CD4-positive, alpha-beta T cell treated with Interleukin-15 for 4 hours (primary cell): Measurements from ENCODE around the gene RBMS3.

Experiments used
- DNase-seq: peaks from one replicate; pipeline ENCODE4 v3.0.0-alpha.2; 2020; ENCODE audit warnings: low spot score

RBMS3 gene

GRCh38 chr3:29531644-29532043, 250.8 kb downstream of the RBMS3 start:
- DNase-seq: no peak

GRCh38 chr3:29532473-29532872, 251.6 kb downstream of the RBMS3 start:
- no peak for DNase-seq

- DNase-seq: no peak
These were observed 253.1 kb downstream of the RBMS3 start for GRCh38 chr3:29534006-29534405.

GRCh38 chr3:29536016-29536758, 255.3 kb downstream of the RBMS3 start:
- no peak for DNase-seq

GRCh38 chr3:29537889-29538609, 257.2 kb downstream of the RBMS3 start:
- DNase-seq: no peak

GRCh38 chr3:29538610-29538958, 257.7 kb downstream of the RBMS3 start:
- no peak for DNase-seq

GRCh38 chr3:29540544-29540943, 259.7 kb downstream of the RBMS3 start:
- DNase-seq: no peak

- DNase-seq: no peak
These were observed 264.0 kb downstream of the RBMS3 start for GRCh38 chr3:29544701-29545363.

GRCh38 chr3:29545615-29546014, 264.7 kb downstream of the RBMS3 start:
- no peak for DNase-seq

GRCh38 chr3:29552051-29552450, 271.2 kb downstream of the RBMS3 start:
- no peak for DNase-seq

GRCh38 chr3:29554566-29554965, 273.7 kb downstream of the RBMS3 start:
- no peak for DNase-seq

- DNase-seq: no peak
These were observed 274.7 kb downstream of the RBMS3 start for GRCh38 chr3:29555590-29555989.

GRCh38 chr3:29557186-29557585, 276.3 kb downstream of the RBMS3 start:
- no peak for DNase-seq

- no peak for DNase-seq
These were observed 277.0 kb downstream of the RBMS3 start for GRCh38 chr3:29557825-29558224.

GRCh38 chr3:29559741-29560465, 279.0 kb downstream of the RBMS3 start:
- no peak for DNase-seq

GRCh38 chr3:29561651-29562149, 280.8 kb downstream of the RBMS3 start:
- no peak for DNase-seq

GRCh38 chr3:29565236-29565635, 284.4 kb downstream of the RBMS3 start:
- DNase-seq: no peak

GRCh38 chr3:29567501-29567900, 286.6 kb downstream of the RBMS3 start:
- no peak for DNase-seq

GRCh38 chr3:29568355-29568754, 287.5 kb downstream of the RBMS3 start:
- DNase-seq: no peak

- no peak for DNase-seq
These were observed 295.3 kb downstream of the RBMS3 start for GRCh38 chr3:29576181-29576580.

GRCh38 chr3:29576675-29577074, 295.8 kb downstream of the RBMS3 start:
- no peak for DNase-seq

- DNase-seq: no peak
These were observed 296.4 kb downstream of the RBMS3 start for GRCh38 chr3:29577250-29577649.
